Measurements from ENCODE around the gene TMC6.
A peak's percentile ranks its signal among the peaks of the same experiment; 100 is the strongest.
"Not testable (repeated sequence)": the region's sequence is repeated elsewhere in the genome, so short reads cannot be mapped to it uniquely, and the experiment has no call there.

TMC6 gene

GRCh38 chr17:78154903-78155811 lies 26.6 kb upstream of the TMC6 start:
- no peak for DNase-seq

DNA sequence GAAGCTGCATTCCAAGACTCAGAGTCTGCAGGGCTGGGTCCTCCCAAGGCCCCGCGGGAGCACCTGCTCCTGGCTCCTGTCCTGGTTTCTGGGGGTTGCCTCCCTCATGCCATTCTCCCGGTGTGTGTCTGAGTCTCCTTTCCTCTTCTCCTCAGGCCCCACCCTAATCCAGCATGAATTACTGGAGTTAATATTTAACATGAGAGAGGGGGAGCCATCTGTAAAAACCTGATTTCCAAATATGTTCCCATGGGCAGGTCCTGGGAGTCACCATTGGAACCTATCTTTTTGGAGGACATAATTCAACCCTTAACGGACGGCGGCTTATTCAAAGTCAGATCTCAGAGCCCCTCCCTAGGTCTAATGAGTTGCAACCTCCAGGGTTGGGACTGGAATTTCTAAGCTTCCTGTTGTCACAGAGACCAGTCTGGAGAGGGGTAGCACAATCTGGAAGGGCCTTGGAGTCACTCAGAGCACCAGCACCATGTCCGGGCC lies 23.0 kb upstream of the TMC6 start:
- DNase-seq = no peak

- DNase-seq = no peak
Observed at GRCh38 chr17:78148286-78149016, 19.9 kb upstream of the TMC6 start.

DNA sequence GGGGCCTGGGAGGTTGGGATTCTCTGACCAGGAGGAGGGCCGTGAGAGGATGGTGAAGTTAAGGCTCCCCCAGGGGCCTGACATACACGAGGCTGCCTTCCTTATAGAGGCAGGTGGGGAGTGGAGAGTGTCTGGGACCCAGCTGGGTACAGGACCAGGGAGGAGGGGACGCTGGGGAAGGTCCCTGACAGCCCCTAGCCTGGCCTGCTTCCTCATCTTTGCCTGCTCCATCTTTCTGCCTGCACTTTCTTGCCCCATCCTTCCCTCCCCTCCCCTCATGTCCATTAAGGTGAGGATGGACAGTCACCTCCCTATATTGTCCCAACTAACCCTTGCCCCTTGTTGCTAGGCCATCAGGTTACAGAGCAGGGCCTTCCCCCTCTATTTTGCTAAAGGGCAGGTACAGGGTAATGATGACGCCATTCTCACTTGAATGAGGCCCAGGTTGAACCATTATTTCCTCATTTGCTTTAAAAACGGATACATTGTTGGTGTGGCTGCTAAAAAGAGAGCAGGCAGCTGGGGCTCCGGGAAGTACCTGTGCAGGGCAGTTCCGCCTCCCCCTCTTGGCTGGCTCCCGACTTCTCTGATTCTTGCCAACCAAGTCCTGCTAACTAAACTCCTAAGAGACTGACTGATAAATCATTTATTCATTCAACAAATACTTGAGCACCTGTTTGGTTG lies 18.9 kb upstream of the TMC6 start:
- no peak for DNase-seq

- DNase-seq = no peak
Observed at GRCh38 chr17:78146881-78147280, 18.3 kb upstream of the TMC6 start.

- no peak for DNase-seq
Observed at GRCh38 chr17:78146471-78146869, 17.9 kb upstream of the TMC6 start.

GRCh38 chr17:78144736-78145641 lies 16.4 kb upstream of the TMC6 start:
- peak in 44 of 56 donors; percentile 17 to 77 (median 50) for DNase-seq

DNA sequence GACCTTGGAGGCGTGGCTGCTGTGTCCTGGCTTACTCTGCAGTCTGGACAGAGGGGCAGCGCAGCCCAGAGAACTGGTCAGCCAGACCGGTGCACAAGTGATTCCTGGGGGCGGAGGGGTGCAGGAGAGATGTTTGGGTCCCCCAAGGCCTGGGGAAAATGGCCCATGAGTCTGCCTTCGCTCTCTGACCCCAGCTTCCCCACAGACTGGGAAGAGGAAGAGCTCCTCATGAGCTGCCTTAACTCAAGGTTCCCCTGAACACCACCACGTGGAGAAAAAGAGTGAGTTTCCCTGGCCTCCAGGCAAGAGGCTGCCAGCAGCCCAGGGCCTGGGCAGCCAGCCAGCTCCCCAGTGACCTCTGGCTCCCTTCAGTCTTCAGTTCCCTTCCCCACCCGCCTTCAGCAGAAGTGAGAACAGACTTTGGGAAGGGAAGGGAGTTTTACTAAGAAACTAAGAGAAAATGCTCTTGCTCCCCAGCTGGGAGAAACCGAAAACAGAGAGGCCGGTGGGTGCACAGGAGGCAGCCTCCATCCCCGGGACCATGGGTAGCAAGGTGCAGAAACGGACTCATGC lies 15.7 kb upstream of the TMC6 start:
- DNase-seq = peak in 46 of 56 donors; percentile 9 to 83 (median 50)

DNA sequence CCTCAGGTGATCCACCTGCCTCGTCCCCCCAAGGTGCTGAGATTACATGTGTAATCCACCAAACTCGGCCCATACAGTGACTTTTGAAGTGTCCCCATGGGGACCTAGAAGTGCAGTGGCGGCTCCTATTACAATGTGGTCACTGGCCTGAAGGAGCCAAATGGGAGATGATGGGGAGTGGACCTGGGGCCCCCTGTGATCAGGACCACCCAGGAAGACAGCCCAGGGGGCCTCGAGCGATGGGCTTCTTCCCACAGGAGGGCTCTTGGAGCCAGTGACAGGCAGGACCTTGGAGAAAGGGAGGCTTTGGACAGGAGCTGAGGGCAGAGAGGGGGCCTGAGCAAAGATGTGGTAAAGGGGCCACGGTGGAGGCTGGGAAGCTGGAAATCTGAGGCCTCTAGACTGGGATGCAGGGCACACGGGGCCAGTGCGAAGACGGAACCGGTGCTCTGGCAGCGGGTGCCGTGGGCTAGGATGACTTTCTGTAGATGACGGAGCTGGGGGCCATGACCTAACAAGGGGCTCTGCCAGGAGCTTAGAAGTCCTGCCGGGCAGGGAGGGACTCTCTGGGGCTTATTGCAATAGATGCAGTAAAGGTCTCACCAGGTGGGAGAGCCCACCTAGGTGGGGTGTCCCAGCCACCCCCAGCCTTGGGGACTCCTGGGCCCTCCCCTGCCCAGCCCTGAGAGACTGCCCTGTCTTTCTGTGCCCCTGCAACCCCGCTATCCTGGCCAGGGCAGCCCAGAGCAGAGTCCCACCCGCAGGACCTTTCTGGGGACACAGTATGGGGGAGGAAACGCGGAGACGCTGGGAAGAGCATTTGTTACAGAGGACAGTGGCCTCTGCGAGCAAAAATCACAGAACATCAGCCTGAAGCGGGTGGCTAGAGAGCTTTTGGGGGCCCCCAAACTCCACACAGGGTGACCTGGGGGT lies 14.9 kb upstream of the TMC6 start:
- DNase-seq = no peak

GRCh38 chr17:78142119-78142861 lies 13.7 kb upstream of the TMC6 start:
- no peak for DNase-seq

GRCh38 chr17:78141437-78142118 lies 13.0 kb upstream of the TMC6 start:
- no peak for DNase-seq

DNA sequence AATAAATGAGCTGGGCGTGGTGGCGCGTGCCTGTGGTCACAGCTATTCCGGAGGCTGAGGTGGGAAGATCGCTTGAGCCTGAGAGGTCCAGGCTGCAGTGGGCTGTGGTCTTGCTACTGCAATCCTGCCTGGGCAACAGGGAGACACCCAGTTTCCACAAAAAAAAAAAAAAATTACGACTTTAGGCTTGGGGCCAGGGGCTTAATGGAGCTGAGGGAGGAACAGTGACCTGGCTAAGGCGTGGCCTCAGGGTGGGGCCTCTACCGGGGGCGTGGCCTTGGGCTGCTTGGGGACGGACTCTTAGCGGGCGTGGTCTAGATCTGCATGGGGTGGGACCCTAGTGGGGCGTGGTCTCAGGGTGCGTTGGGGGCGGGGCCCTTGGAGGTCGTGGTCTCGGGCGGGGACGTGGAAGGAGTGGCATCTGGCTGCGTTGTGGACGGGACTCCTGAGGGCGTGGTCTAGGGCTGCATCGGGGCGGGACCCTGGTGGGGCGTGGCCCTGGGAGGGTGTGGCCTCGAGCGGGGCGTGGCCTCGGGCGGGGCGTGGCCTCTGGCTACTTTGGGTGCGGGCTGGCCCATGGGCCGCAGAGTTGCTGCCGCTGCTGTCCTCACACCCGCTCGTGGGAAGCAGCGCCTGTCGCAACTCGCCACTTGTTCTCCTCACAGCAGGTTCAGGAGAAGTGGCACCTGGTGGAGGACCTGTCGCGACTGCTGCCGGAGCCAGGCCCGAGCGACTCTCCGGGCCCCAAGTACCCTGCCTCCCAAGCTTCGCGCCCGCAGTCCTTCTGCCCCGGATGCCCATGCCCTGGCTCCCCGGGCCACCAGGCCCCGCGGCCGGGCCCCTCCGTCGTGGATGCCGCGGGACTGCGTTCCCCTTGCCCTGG lies 11.9 kb upstream of the TMC6 start:
- peak in 15 of 56 donors; percentile 15 to 76 (median 40) for DNase-seq

GRCh38 chr17:78139861-78140168 lies 11.3 kb upstream of the TMC6 start:
- DNase-seq = not testable (repeated sequence)

- no peak for DNase-seq
Observed at GRCh38 chr17:78138204-78139060, 9.9 kb upstream of the TMC6 start.

GRCh38 chr17:78137392-78138203 lies 9.0 kb upstream of the TMC6 start:
- no peak for DNase-seq
